Spleen (tissue), 11 donors: ENCODE results near the gene TMEM131. TPM values are rescaled to one million over a fixed set of nuclear protein-coding genes. Genes with fewer than 3 reads are reported as not detected.

Experiments used
- DNase-seq: peaks from one replicate; pipeline ENCODE4 v3.0.0-alpha.2; 2020
- H3K27ac ChIP-seq, 8 donors: fragments of 200-600 bp; sonication (generic) in 7 of 8; 1 replicate in 4 of 8; 2 replicates in 4 of 8; pipeline versions ENCODE4 v1.5.0 to v1.8.0; 2016 to 2021; ENCODE audit warnings: inconsistent platforms in 4 of 8, mild to moderate bottlenecking in 4 of 8, moderate library complexity in 1 of 8
- H3K27me3 ChIP-seq, 7 donors: fragments of 200-600 bp; sonication (generic) in 6 of 7; replicated peaks in 1 of 7; 1 replicate in 4 of 7; 2 replicates in 3 of 7; pipeline versions ENCODE4 v1.5.0 to v1.8.0; 2016 to 2021; ENCODE audit warnings: inconsistent platforms in 3 of 7, mild to moderate bottlenecking in 1 of 7
- H3K36me3 ChIP-seq, 6 donors: fragments of 200-600 bp; sonication (generic) in 5 of 6; 1 replicate in 4 of 6; 2 replicates in 2 of 6; pipeline versions ENCODE4 v1.5.0 to v1.8.0; 2016 to 2021; ENCODE audit warnings: inconsistent platforms in 2 of 6
- H3K4me1 ChIP-seq, 6 donors: fragments of 200-600 bp; sonication (generic) in 5 of 6; 1 replicate in 3 of 6; 2 replicates in 3 of 6; pipeline versions ENCODE4 v1.5.0 to v1.8.0; 2016 to 2021; ENCODE audit warnings: inconsistent platforms in 3 of 6
- H3K4me3 ChIP-seq, 8 donors: fragments of 200-600 bp; sonication (generic) in 7 of 8; 1 replicate in 4 of 8; 2 replicates in 4 of 8; pipeline versions ENCODE4 v1.5.0 to v1.8.0; 2016 to 2021; ENCODE audit warnings: inconsistent platforms in 4 of 8, mild to moderate bottlenecking in 4 of 8, moderate library complexity in 2 of 8
- H3K9me3 ChIP-seq, 8 donors: fragments of 200-600 bp; sonication (generic) in 7 of 8; 1 replicate in 4 of 8; 2 replicates in 4 of 8; pipeline versions ENCODE4 v1.5.0 to v1.8.0; 2016 to 2021; ENCODE audit warnings: inconsistent platforms in 4 of 8
- POLR2A ChIP-seq, 3 donors: fragments of 450-650 bp; IDR thresholded peaks; one replicate each; pipeline ENCODE4 v1.5.1; 2017; ENCODE audit warnings: antibody characterized with exemption in 3 of 3, mild to moderate bottlenecking in 1 of 3
- POLR2AphosphoS5 ChIP-seq, 3 donors: sonication (generic); formaldehyde crosslinking; IDR thresholded peaks; one replicate each; pipeline ENCODE4 v1.5.1; 2017; ENCODE audit warnings: antibody characterized with exemption in 3 of 3
- WGBS, 5 donors: extraction: QIAGEN DNeasy Blood & Tissue Kit in 3 of 5; methylation state at CpG; one replicate each; pipeline versions ENCODE4 v1.1.5 to v1.1.7; 2013 to 2018; 5-methylcytosine and 5-hydroxymethylcytosine counted together
- intact Hi-C: fragments of 100-400 bp; cut with DNase I; formaldehyde crosslinking; loops from one replicate; pipeline ENCODE4 v1.15.0; 2023; ENCODE audit warnings: low total_unique reads
- polyA plus RNA-seq, 3 donors: library from polyadenylated mRNA; stranded (reverse); fragments of 200-250 nt; gene quantifications; one replicate each; pipeline ENCODE4 v1.2.1, GENCODE V29; 2013
- small RNA-seq, 4 donors: library from RNA; depleted of rRNA; stranded (forward); fragments of <200 nt; gene quantifications; one replicate each; pipeline ENCODE3, GENCODE V24; 2016
- total RNA-seq, 7 donors: library from RNA; depleted of rRNA in 3 of 7; stranded (reverse); fragments of >200 nt in 3 of 7; fragmentation: NEBNext Ultra II Directional in 4 of 7; extraction: Animal tissue kit (Norgen Biotek cat#: 25700) in 4 of 7; gene quantifications; one replicate each; pipeline versions ENCODE4 v1.1.0 to v1.2.1, GENCODE V29; 2016 to 2021
- TF ChIP-seq, protein P1 (sequence below), 11 experiments: fragments of 200-600 bp in 7 of 11; fragments of 450-650 bp in 4 of 11; sonication (generic) in 4 of 11; IDR thresholded peaks in 8 of 11; conservative IDR thresholded peaks in 3 of 11; 1 replicate in 7 of 11; 2 replicates in 4 of 11; pipeline versions ENCODE4 v1.4.0 to v1.8.0; 2016 to 2021; ENCODE audit warnings: antibody characterized with exemption in 11 of 11, inconsistent platforms in 4 of 11, mild to moderate bottlenecking in 1 of 11
- donor health status: healthy with polysubstance abuse.
- donor health status: DM: no; HTN: no; CAD: no; lungs with moderate emphysema.
- donor health status: DM: no; HTN: no; CAD: no.
- donor health status: Bipolar disorder and iron deficiency.
- donor health status: healthy.
- donor health status: DM: no; HTN: no; CAD: no.
- donor health status: DM: yes; HTN: yes; CAD: no.

The TMEM131 gene
- total and polyA plus RNA-seq, 10 donors: 9.2 to 74.0 (median 61.6) TPM

- DNase-seq: no peak
- intact Hi-C loops: no loop called here
- 31 to 67% (median 60%) methylated on average over 4 of the region's 4 CpGs for WGBS, 5 donors
Observed at GRCh38 chr2:97708048-97708380, 287.7 kb downstream of the TMEM131 start.

DNA sequence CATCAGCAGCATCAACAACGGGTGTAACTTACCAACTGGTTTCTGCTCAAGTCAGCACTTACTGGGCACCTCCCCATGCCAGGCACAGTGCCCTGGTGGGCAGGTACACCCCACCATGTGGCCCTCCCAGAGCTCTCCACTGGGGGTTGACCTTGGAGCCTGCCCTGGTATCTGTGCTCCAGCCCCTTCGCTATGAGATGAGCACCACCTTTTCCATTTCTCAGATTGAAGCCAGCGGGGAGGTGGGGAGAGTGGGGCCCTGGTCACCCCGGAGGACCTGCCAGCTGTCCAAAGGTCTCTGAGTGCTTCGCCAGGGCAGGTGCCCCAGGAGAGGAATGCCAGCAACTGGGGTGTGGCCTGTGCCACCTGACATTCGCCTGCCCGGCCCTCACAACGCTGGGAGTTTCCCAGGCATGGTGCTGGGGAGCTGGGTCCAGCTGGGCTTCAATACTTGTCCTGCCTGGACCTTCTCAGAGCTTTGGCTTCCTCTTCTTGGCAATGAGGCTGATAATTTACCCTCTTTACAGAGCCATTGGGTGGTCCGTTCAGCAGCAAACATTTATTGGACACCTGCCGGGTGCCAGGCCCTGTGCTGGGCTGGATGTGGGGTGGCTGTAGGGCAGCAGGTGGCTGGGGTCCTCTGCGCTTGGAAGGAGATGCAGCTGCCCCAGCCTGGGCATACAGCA, 288.2 kb downstream of the TMEM131 start:
- intact Hi-C loops: no loop called here
- peaks cover 0 to 26% (median 5%) of the 10 kb centered on the region in 6 donors for H3K4me1 ChIP-seq
- TF ChIP-seq POLR2A (IDR thresholded peaks at IDR 0.05): no peak
- no peak for TF ChIP-seq POLR2AphosphoS5 (IDR thresholded peaks at IDR 0.05)
- TF ChIP-seq, protein P1, sequence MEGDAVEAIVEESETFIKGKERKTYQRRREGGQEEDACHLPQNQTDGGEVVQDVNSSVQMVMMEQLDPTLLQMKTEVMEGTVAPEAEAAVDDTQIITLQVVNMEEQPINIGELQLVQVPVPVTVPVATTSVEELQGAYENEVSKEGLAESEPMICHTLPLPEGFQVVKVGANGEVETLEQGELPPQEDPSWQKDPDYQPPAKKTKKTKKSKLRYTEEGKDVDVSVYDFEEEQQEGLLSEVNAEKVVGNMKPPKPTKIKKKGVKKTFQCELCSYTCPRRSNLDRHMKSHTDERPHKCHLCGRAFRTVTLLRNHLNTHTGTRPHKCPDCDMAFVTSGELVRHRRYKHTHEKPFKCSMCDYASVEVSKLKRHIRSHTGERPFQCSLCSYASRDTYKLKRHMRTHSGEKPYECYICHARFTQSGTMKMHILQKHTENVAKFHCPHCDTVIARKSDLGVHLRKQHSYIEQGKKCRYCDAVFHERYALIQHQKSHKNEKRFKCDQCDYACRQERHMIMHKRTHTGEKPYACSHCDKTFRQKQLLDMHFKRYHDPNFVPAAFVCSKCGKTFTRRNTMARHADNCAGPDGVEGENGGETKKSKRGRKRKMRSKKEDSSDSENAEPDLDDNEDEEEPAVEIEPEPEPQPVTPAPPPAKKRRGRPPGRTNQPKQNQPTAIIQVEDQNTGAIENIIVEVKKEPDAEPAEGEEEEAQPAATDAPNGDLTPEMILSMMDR (IDR thresholded peaks at IDR 0.05 in 8 of 11, conservative IDR thresholded peaks at IDR 0.05 in 3 of 11): no peak
- H3K27ac ChIP-seq: no peak overlapping the region
- WGBS, 5 donors: 84 to 91% (median 87%) methylated on average over 6 to 11 of the region's 11 CpGs
- H3K4me3 ChIP-seq: no peak overlapping the region
- no peak for DNase-seq
- peaks cover 0 to 28% (median 0%) of the 10 kb centered on the region in 7 donors for H3K27me3 ChIP-seq
- H3K36me3 ChIP-seq: no peaks in the 10 kb centered on the region
- no peaks in the 10 kb centered on the region for H3K9me3 ChIP-seq

More at GRCh38 chr2:97708048-97708380, 287.7 kb downstream of the TMEM131 start:
- H3K4me3 ChIP-seq: no peak overlapping the region
- peaks cover 0 to 28% (median 0%) of the 10 kb centered on the region in 7 donors for H3K27me3 ChIP-seq
- no peaks in the 10 kb centered on the region for H3K36me3 ChIP-seq
- H3K4me1 ChIP-seq: peaks cover 0 to 31% (median 9%) of the 10 kb centered on the region in 6 donors
- H3K9me3 ChIP-seq: no peaks in the 10 kb centered on the region
- no peak for TF ChIP-seq POLR2AphosphoS5 (IDR thresholded peaks at IDR 0.05)
- TF ChIP-seq, protein P1 (IDR thresholded peaks at IDR 0.05 in 8 of 11, conservative IDR thresholded peaks at IDR 0.05 in 3 of 11): no peak
- TF ChIP-seq POLR2A (IDR thresholded peaks at IDR 0.05): no peak
- H3K27ac ChIP-seq: no peak overlapping the region

GRCh38 chr2:97706708-97707345, 288.9 kb downstream of the TMEM131 start:
- WGBS, 5 donors: 73 to 78% (median 76%) methylated on average over 11 of the region's 11 CpGs
- TF ChIP-seq POLR2AphosphoS5 (IDR thresholded peaks at IDR 0.05): no peak
- TF ChIP-seq, protein P1 (IDR thresholded peaks at IDR 0.05 in 8 of 11, conservative IDR thresholded peaks at IDR 0.05 in 3 of 11): no peak
- no peak for TF ChIP-seq POLR2A (IDR thresholded peaks at IDR 0.05)
- no peaks in the 10 kb centered on the region for H3K36me3 ChIP-seq
- no peak overlapping the region for H3K27ac ChIP-seq
- DNase-seq: no peak
- H3K4me1 ChIP-seq: peaks cover 0 to 19% (median 3%) of the 10 kb centered on the region in 6 donors
- H3K27me3 ChIP-seq: peaks cover 0 to 28% (median 0%) of the 10 kb centered on the region in 7 donors
- H3K4me3 ChIP-seq: no peak overlapping the region
- intact Hi-C loops: no loop called here
- no peaks in the 10 kb centered on the region for H3K9me3 ChIP-seq

Small RNA genes within 50 kb of the gene (small RNA-seq; reads per million reads assigned to genes)
- gene HMGN1P36: 0 reads per million in 4 donors
- 0 reads per million in 4 donors for gene RNU7-96P

Other genes with a start within 250 kb of the TMEM131 start
- not detected for gene VWA3B, start 91.2 kb upstream of the TMEM131 start, total RNA-seq
- under 1 TPM in 2 of 3 donors, not detected in 1; 0.02 to 0.13 TPM for gene VWA3B, start 91.2 kb upstream of the TMEM131 start, polyA plus RNA-seq